ENCODE results near the gene COBL. TPM values are rescaled to one million over a fixed set of nuclear protein-coding genes. Genes with fewer than 3 reads are reported as not detected.

Gene COBL
- total RNA-seq, 1 donor from 2014 or later = not detected

- Mint-ChIP-seq H3K27me3 (ENCODE audit: unreplicated experiment) (no peaks in the 10 kb centered on the region), H3K27ac (ENCODE audit: unreplicated experiment) (no peak overlapping the region), H3K4me1 (ENCODE audit: unreplicated experiment) (no peaks in the 10 kb centered on the region), H3K4me3 (ENCODE audit: unreplicated experiment) (no peak overlapping the region), H3K36me3 (ENCODE audit: unreplicated experiment) (no peaks in the 10 kb centered on the region), H3K9me3 (ENCODE audit: unreplicated experiment) (no peaks in the 10 kb centered on the region)
- peak; percentile 51 for DNase-seq (ENCODE audit: extremely low spot score, unreplicated experiment)
- TF ChIP-seq, protein P1, sequence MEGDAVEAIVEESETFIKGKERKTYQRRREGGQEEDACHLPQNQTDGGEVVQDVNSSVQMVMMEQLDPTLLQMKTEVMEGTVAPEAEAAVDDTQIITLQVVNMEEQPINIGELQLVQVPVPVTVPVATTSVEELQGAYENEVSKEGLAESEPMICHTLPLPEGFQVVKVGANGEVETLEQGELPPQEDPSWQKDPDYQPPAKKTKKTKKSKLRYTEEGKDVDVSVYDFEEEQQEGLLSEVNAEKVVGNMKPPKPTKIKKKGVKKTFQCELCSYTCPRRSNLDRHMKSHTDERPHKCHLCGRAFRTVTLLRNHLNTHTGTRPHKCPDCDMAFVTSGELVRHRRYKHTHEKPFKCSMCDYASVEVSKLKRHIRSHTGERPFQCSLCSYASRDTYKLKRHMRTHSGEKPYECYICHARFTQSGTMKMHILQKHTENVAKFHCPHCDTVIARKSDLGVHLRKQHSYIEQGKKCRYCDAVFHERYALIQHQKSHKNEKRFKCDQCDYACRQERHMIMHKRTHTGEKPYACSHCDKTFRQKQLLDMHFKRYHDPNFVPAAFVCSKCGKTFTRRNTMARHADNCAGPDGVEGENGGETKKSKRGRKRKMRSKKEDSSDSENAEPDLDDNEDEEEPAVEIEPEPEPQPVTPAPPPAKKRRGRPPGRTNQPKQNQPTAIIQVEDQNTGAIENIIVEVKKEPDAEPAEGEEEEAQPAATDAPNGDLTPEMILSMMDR (IDR thresholded peaks at IDR 0.05) = no peak
Observed at GRCh38 chr7:51263631-51264484, 52.8 kb downstream of the COBL start.

DNA sequence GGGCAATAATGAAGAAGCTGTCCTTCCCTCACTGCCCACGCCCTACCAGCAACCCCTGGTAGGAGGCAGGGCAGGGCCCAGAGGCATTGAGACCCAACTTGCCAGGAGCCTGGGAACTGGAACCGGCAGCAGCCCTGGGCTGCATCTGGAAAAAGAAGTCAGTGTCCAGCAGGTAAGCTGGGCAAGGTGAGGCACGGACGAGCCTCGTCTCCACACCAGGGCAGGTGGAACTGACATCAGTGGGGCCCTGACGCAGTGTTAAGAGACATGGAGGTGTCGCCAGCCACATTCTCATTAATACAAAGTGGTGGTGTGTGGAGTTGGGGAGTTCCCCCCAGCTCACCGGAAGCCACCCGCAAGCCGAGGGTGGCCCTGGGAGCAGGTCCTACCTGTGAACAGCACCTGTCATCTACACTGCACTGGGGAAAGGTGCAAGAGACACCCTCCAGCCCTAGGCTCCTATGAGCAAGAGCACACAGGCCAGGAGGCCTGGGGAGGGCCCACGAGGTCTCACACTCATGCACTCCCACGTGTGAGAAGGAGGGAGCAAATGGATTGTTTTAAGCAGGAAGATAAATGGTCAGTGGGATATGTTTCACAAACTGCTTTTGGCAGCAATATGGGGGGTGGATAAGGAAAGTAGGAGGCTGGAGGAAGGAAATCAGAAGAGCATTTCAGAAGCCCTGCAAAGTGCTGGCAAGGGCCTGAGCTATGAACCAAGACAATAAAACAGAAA, 53.6 kb downstream of the COBL start:
- peak; percentile 69 for DNase-seq (ENCODE audit: extremely low spot score, unreplicated experiment)
- Mint-ChIP-seq H3K27ac (ENCODE audit: unreplicated experiment) (no peak overlapping the region), H3K27me3 (ENCODE audit: unreplicated experiment) (peaks cover 6% of the 10 kb centered on the region), H3K4me1 (ENCODE audit: unreplicated experiment) (no peaks in the 10 kb centered on the region), H3K9me3 (ENCODE audit: unreplicated experiment) (no peaks in the 10 kb centered on the region), H3K36me3 (ENCODE audit: unreplicated experiment) (no peaks in the 10 kb centered on the region), H3K4me3 (ENCODE audit: unreplicated experiment) (no peak overlapping the region)
- TF ChIP-seq, protein P1 (IDR thresholded peaks at IDR 0.05) = no peak

DNA sequence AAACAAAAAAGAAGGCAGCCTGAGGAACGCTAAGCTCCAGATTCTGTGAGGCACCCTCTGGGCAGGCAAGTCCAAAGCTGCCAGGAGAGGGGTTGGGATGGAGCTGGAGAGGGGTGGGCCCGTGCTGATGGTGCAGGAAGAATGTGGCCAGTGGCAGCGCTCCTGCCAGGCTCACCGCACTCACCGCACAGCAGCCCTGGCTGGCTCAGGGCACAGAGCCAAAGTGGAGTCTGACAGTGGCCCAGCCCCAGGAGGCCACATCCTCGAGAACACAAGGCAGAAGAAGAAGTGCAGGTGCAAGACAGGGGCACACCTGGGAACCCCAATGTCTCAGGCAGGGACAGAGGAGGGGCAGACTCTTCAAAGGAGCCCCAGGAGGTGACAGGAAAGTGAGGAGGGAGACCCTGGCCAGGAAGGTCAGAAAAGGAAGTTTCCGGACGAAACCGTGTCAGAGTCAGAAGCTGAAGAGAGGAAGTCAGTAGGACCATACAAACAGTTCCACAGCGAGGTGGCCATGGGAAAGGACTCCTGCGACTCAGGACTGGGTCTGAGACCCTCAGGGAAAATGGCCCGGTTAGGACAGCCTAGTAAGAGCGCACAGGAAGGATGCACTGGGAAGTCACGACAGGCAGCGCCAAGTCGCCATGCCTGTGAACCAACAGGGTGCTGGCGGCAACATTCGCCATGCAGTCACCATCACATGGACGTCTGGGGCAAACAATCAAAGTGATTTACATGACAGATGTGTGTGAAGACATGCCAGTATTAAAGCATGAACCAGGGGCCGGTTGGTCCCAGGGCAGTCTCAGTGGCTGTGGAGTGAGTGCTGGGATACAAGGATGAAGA, 54.4 kb downstream of the COBL start:
- DNase-seq (ENCODE audit: extremely low spot score, unreplicated experiment) = peak; percentile 75
- H3K9me3 Mint-ChIP-seq (ENCODE audit: unreplicated experiment) = no peaks in the 10 kb centered on the region
- H3K4me3 Mint-ChIP-seq (ENCODE audit: unreplicated experiment) = no peak overlapping the region
- peaks cover 6% of the 10 kb centered on the region for H3K27me3 Mint-ChIP-seq (ENCODE audit: unreplicated experiment)
- TF ChIP-seq, protein P1 (IDR thresholded peaks at IDR 0.05) = no peak
- no peak overlapping the region for H3K27ac Mint-ChIP-seq (ENCODE audit: unreplicated experiment)
- H3K36me3 Mint-ChIP-seq (ENCODE audit: unreplicated experiment) = no peaks in the 10 kb centered on the region
- H3K4me1 Mint-ChIP-seq (ENCODE audit: unreplicated experiment) = no peaks in the 10 kb centered on the region

GRCh38 chr7:51261117-51261835, 55.3 kb downstream of the COBL start:
- Mint-ChIP-seq H3K27me3 (ENCODE audit: unreplicated experiment) (peaks cover 10% of the 10 kb centered on the region), H3K9me3 (ENCODE audit: unreplicated experiment) (no peaks in the 10 kb centered on the region), H3K36me3 (ENCODE audit: unreplicated experiment) (no peaks in the 10 kb centered on the region), H3K4me1 (ENCODE audit: unreplicated experiment) (no peaks in the 10 kb centered on the region), H3K4me3 (ENCODE audit: unreplicated experiment) (no peak overlapping the region), H3K27ac (ENCODE audit: unreplicated experiment) (no peak overlapping the region)
- TF ChIP-seq, protein P1 (IDR thresholded peaks at IDR 0.05) = no peak
- peak; percentile 69 for DNase-seq (ENCODE audit: extremely low spot score, unreplicated experiment)

Measured in osteocyte (in vitro differentiated cells).